Neural progenitor cell (in vitro differentiated cells): ENCODE measurements around the gene ATP4A.

ENCODE experiments used
- EZH2 ChIP-seq: fragments of 200-600 bp; sonication (generic); IDR thresholded peaks from 2 replicates; pipeline ENCODE4 v1.6.1; 2017; ENCODE audit warnings: antibody characterized with exemption, mild to moderate bottlenecking, moderate library complexity
- EZH2phosphoT487 ChIP-seq: fragments of 200-600 bp; sonication (generic); IDR thresholded peaks from 2 replicates; pipeline ENCODE4 v1.6.1; 2017; ENCODE audit warnings: antibody characterized with exemption
- TF ChIP-seq, protein P1 (sequence below): fragments of 200-600 bp; sonication (generic); IDR thresholded peaks from 2 replicates; pipeline ENCODE4 v1.5.1; 2017; ENCODE audit warnings: antibody characterized with exemption, mild to moderate bottlenecking

DNA sequence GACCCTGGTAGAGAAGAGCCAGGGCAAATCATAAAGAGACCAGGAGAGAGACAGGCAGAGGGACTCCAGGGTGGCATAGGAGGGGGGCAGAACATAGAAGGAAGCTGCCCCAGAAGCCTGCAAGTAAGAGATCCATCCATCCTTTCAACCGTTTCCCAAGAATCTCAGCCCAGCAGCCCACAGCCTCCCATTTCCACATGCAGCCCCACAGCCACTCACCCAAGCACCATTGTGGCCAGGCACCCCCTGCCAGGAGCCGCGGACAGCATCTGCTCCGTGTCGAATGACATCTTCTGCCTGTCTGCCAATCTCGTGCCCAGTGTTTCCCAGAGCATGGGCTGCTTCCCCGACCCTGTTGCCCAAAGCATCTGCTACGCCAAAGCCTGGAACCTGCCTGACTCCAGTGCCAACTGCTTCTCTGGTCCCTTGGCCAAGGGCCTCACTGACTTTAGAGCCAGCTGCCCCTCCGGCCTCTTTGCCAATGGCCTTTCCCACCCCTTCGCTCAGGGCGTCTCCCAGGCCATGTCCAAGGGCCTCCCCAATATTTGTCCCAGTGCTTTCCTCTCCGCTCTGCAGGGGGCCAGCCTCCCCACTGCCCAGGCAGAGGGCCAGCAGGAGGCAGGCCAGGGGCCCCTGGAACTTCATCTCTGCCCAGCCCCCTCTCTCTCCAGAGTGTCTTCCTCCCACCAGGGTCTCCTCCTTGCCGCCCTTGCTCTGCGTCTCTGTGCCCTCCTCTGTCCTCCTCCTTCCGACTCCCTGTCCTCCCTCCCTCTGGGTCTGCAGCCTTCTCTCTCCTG, 50.4 kb downstream of the ATP4A start:
- TF ChIP-seq, protein P1, sequence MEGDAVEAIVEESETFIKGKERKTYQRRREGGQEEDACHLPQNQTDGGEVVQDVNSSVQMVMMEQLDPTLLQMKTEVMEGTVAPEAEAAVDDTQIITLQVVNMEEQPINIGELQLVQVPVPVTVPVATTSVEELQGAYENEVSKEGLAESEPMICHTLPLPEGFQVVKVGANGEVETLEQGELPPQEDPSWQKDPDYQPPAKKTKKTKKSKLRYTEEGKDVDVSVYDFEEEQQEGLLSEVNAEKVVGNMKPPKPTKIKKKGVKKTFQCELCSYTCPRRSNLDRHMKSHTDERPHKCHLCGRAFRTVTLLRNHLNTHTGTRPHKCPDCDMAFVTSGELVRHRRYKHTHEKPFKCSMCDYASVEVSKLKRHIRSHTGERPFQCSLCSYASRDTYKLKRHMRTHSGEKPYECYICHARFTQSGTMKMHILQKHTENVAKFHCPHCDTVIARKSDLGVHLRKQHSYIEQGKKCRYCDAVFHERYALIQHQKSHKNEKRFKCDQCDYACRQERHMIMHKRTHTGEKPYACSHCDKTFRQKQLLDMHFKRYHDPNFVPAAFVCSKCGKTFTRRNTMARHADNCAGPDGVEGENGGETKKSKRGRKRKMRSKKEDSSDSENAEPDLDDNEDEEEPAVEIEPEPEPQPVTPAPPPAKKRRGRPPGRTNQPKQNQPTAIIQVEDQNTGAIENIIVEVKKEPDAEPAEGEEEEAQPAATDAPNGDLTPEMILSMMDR: no peak
- TF ChIP-seq EZH2 (no peak), EZH2phosphoT487 (no peak)
